Stimulated activated CD4-positive, alpha-beta T cell treated with anti-CD3 and anti-CD28 coated beads, Interleukin-15, amount 100 ng/mL, for 48 hours (primary cell): ENCODE results near the gene NUCB2.

Source experiments
- DNase-seq, 2 donors: peaks; one replicate each; pipeline ENCODE4 v3.0.0-alpha.2; 2020; ENCODE audit warnings: low read depth in 2 of 2

The NUCB2 gene

DNA sequence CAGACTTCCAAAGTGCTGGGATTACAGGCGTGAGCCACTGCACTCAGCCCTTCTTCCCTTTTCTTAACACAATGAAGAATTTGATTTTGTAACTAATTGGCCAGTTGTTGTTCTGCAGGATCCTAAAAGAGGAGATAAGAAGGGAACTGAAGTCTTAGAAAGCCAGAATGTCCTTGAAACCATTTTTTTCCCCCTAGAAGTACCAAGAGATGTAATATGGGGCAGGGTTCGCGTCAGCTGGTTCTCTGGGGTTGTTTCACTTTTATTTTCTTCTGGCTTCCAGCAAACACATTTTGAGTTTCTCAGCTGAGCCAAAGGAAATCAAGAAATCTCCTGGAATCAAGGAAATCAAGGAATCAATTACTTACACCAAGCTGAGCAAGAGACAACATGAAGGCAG lies 7.6 kb upstream of the NUCB2 start:
- no peak for DNase-seq

DNA sequence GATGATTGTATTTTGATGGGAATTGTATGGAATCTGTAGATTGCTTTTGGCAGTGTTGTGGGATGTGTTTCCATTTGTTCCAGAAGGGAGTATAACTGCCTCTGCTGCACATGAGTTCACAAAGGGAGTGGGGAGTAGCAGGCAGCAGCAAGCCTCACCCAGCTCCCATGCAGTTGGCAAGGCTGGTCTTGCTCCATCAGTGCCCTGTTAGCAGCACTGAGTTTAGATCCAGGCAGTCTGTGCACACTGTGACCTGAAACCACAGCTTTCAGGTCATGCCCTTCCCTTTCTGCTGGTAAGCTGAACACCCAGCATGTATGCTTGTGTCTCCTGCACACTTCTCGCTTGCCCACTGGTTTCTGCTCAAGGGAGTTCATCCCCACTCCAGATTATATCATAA lies 3.7 kb upstream of the NUCB2 start:
- no peak for DNase-seq

DNA sequence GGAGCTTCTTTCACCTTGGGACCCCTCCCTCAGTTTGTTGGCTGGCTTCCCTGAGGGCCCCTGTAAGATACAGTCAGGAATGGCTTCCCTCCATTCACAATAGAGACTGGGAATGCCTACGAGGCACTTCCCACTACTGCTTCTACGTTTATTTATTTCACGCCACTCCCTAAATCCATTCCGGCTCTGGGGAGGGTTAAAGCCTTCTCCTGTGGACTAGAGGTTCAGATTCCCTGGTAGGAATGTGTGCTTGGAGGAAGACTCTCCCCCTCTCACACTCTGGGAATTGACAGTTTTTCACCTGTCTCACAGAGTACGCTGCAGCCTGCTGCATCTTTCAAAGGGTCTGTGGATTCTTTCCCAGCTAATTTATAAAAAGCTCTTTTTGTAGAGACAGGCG lies 3.3 kb upstream of the NUCB2 start:
- no peak for DNase-seq

- no peak for DNase-seq
Observed at GRCh38 chr11:17273668-17274282, 2.8 kb upstream of the NUCB2 start.

DNA sequence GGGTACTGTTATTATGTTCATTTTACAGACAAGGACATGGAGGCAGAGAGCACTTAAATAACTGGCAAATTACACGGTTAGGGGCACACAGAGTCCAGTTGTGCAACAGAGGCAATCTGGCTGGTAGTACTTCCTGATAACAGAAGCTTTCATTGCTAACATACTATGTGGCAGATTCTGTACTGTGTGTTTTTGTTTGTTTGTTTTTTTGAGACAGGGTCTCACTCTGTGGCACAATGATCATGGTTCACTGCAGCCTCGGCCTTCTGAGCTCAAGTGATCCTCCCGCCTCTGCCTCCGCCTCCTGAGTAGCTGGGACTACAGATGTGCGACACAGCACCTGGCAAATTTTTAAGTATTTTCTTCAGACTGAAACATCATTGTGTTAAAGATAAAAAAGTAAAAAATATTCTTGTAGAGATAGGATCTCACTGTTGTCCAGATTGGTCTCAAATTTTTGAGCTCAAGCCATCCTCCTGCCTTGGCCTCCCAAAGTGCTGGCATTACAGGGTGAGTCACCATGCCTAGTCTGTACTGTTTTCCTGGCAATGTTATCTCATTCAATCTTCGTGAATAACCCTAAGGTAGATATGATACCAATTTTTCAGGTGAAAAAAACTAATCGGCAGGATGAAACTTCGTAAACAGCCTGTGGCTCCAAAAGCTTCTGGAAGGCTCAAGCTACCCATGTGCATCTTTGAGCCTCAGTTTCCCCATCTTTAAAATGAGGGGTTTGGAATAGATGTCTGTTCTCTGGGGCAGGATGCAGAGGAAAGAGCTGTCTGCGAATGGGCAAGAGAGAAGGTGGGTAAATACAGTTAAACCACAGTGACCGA lies 921 bp upstream of the NUCB2 start:
- no peak for DNase-seq

GRCh38 chr11:17277024-17277584 lies 565 bp downstream of the NUCB2 start:
- DNase-seq = peak in 1 of 2 donors; percentile 10

GRCh38 chr11:17280494-17281127 lies 4.1 kb downstream of the NUCB2 start:
- no peak for DNase-seq

GRCh38 chr11:17286332-17286731 lies 9.8 kb downstream of the NUCB2 start:
- no peak for DNase-seq

- no peak for DNase-seq
Observed at GRCh38 chr11:17287058-17287457, 10.5 kb downstream of the NUCB2 start.

GRCh38 chr11:17291710-17292109 lies 15.2 kb downstream of the NUCB2 start:
- no peak for DNase-seq

GRCh38 chr11:17293311-17293710 lies 16.8 kb downstream of the NUCB2 start:
- no peak for DNase-seq

DNA sequence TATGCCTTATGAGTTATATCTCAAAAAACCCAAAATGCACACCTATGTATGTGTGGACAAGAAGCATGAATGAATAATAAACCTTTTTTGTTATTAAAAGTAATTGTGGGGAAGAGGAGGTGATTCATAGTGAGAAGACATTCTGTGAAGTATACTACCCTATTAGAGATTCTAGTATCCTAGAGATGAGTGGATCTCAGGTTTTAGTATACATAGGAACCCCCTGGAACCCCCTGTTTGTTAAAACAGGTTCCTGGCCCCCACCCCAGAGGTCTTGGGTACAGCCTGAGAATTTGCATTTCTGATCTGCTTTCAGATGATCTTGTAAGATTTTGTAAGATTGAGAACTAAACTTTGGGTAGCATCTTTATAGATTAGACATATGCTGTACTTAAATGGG lies 17.5 kb downstream of the NUCB2 start:
- no peak for DNase-seq

DNA sequence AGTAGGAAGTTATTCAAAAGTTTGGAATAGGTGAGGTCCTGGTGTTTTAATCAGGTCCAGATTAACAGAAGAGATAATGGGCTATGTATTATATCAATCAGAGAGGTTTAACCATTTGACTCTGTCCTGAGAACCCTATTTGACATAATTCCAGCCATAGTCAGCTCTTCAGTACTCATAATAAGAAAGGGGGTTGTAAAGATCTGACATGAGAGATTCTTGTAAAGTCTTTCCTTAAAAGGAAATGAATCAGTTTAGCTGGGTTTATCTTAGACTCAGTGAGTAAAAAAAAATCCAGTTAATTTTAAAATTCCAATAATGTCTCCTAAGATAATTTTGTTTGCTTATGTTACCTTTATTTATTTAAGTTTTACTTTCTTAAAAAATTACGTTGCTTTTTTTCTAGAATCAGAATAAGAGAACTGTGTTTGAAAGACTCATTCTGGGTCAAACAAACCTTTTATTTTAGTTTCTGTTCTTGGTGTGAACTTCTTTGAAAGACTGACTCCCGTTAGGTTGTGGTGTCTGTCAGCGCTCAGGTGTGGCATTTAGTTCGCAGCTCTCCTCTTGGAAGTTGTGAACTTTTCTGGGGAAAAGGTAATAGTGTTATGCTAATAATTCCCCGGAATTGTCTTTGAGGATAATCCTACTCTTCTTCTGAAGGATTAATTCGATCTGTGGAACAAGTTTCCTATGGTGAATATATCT lies 20.5 kb downstream of the NUCB2 start:
- DNase-seq = no peak

DNA sequence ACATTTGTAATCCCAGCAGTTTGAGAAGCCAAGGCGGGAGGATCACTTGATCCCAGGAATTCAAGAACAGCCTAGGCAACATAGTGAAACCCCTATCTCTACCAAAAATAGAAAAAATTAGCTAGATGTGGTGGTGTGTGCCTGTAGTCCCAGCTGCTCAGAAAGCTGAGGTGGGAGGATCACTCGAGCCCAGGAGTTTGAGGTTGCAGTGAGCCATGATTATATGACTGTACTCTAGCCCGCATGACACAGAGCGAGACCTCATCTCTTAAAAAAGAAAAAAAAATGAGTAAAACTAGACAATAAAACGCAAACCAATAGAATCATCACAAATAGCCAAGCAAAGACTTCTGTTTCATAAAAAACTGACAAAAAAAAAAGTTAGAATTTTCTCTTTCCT lies 21.8 kb downstream of the NUCB2 start:
- peak; percentile 51 to 66 for DNase-seq

DNA sequence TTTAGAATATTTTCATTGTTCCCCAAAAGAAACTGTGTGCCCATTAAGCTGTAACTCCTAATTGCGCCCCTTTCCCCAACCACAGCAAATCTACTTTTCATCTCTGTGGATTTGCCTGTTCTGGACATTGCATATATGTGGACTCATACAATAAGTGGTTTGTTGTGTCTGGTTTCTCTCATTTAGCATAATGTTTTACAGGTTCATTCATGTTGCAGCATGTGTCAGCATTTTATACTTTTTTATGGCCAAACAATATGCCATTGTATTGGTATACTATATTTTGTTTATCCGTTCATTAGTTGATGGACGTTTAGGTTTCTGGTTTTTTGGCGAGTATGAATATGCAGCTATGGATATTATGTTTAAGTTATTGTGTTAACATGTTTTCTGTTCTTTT lies 23.8 kb downstream of the NUCB2 start:
- DNase-seq = no peak

GRCh38 chr11:17313349-17314231 lies 37.1 kb downstream of the NUCB2 start:
- DNase-seq = no peak

- no peak for DNase-seq
Observed at GRCh38 chr11:17314232-17314547, 37.7 kb downstream of the NUCB2 start.

GRCh38 chr11:17314904-17315426 lies 38.4 kb downstream of the NUCB2 start:
- no peak for DNase-seq

DNA sequence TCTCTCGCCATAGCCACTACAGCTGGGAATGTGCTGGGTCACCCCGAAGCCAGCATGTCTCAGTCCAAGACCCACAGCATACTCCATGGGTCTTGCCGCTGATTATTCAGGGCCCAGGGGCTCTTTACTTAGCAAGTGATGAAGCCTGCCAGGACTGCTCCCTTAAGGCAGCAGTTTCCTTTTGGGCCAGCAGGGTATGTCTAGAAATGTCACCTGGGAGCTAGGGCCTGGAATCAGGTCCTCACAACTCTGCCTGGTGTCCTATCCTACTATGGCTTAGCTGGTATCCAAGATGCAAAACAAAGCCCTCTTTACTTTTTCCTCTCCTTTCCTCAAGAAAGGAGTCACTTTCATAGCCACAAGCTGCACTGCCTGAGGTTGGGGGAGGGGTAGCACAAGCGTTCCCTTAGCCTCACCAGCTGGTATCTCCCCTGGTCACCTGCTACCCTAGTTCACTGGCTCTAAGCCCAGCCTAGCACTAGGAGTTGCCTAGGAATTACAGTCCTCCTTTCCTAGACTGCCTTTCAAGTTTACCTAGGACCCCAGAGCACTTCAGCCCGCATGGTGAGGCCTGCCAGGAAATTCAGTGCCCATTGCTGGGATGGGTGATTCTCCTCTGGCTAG lies 52.4 kb downstream of the NUCB2 start:
- no peak for DNase-seq

DNA sequence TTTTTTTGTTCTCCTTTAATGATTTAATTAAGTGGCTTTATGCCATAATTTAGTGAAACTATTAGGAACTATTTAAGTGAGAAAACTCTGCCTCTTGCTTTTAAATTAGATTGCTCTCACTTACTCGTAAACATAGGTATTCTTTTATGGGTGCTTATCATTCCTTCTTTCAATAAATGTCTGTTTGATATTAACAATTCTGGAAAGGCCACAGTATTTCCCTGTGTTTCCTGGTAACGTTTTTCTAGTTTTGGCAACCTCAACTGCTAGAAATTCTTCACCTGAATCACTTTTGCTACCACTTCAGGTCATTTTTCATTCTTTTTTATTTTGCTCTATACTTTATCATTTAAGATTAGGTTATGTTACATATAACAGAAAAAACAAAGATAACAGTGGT lies 55.1 kb downstream of the NUCB2 start:
- DNase-seq = no peak
